ENCODE results near the gene CASQ2.

DNA sequence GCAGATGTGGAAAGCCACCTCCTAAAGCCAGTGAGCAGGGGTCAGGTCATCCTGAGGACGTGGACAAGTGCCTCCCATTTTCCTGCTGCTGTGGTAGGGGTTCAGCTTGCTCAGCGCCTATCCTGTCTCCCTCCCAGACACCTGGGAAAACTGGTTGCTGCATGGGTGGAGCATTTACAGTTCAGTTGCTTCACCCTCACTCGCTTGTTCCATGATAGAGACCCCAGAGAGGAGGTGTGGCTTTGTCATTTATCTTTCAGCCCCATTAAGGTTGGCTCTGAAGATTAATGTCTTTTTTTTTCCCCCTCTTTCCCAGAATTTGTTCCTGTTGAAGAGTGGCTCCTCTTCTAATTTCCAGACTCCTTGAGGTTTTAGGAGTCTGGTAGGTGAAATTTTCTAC, 117.6 kb downstream of the CASQ2 start:
- TF ChIP-seq, protein P1, sequence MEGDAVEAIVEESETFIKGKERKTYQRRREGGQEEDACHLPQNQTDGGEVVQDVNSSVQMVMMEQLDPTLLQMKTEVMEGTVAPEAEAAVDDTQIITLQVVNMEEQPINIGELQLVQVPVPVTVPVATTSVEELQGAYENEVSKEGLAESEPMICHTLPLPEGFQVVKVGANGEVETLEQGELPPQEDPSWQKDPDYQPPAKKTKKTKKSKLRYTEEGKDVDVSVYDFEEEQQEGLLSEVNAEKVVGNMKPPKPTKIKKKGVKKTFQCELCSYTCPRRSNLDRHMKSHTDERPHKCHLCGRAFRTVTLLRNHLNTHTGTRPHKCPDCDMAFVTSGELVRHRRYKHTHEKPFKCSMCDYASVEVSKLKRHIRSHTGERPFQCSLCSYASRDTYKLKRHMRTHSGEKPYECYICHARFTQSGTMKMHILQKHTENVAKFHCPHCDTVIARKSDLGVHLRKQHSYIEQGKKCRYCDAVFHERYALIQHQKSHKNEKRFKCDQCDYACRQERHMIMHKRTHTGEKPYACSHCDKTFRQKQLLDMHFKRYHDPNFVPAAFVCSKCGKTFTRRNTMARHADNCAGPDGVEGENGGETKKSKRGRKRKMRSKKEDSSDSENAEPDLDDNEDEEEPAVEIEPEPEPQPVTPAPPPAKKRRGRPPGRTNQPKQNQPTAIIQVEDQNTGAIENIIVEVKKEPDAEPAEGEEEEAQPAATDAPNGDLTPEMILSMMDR (IDR thresholded peaks at IDR 0.05): no peak
- TF ChIP-seq EZH2phosphoT487 (IDR thresholded peaks at IDR 0.05) (no peak), EZH2 (IDR thresholded peaks at IDR 0.05) (no peak)
